HEK293T (cell line): Measurements from ENCODE around the gene INSYN2A.

Source experiments
- ARNT ChIP-seq: fragments of 450-650 bp; IDR thresholded peaks from 2 replicates; pipeline ENCODE4 v1.6.1; 2017; ENCODE audit warnings: mild to moderate bottlenecking
- BHLHE40 ChIP-seq: fragments of 450-650 bp; IDR thresholded peaks from 2 replicates; pipeline ENCODE4 v1.6.1; 2016; ENCODE audit warnings: mild to moderate bottlenecking, moderate library complexity, borderline replicate concordance
- ELF4 ChIP-seq: fragments of 450-650 bp; IDR thresholded peaks from 2 replicates; pipeline ENCODE4 v1.6.1; 2017; ENCODE audit warnings: antibody characterized with exemption
- FOXA1 ChIP-seq: fragments of 450-650 bp; IDR thresholded peaks from 2 replicates; pipeline ENCODE4 v1.6.1; 2016; ENCODE audit warnings: mild to moderate bottlenecking
- FOXK2 ChIP-seq: fragments of 450-650 bp; IDR thresholded peaks from 2 replicates; pipeline ENCODE4 v1.6.1; 2016; ENCODE audit warnings: mild to moderate bottlenecking
- FOXM1 ChIP-seq: fragments of 450-650 bp; IDR thresholded peaks from 2 replicates; pipeline ENCODE4 v1.6.1; 2017; ENCODE audit warnings: mild to moderate bottlenecking, borderline replicate concordance
- HDGF ChIP-seq: fragments of 450-650 bp; IDR thresholded peaks from 2 replicates; pipeline ENCODE4 v1.6.1; 2017; ENCODE audit warnings: antibody characterized with exemption, borderline replicate concordance
- L3MBTL2 ChIP-seq: fragments of 450-650 bp; conservative IDR thresholded peaks from 2 replicates; pipeline ENCODE4 v1.6.1; 2016; ENCODE audit warnings: mild to moderate bottlenecking
- LEF1 ChIP-seq: fragments of 450-650 bp; IDR thresholded peaks from 2 replicates; pipeline ENCODE4 v1.6.1; 2017; ENCODE audit warnings: mild to moderate bottlenecking, borderline replicate concordance
- NFRKB ChIP-seq: fragments of 450-650 bp; IDR thresholded peaks from 2 replicates; pipeline ENCODE4 v1.6.1; 2016; ENCODE audit warnings: mild to moderate bottlenecking, moderate library complexity
- SP1 ChIP-seq: fragments of 450-650 bp; IDR thresholded peaks from 2 replicates; pipeline ENCODE4 v1.6.1; 2017
- SUZ12 ChIP-seq: fragments of 450-650 bp; IDR thresholded peaks from 2 replicates; pipeline ENCODE4 v1.6.1; 2016; ENCODE audit warnings: mild to moderate bottlenecking
- TARDBP ChIP-seq: fragments of 450-650 bp; IDR thresholded peaks from 2 replicates; pipeline ENCODE4 v1.6.1; 2016
- TF ChIP-seq, protein P1 (sequence below): fragments of 450-650 bp; IDR thresholded peaks from 2 replicates; pipeline ENCODE4 v1.6.1; 2016

DNA sequence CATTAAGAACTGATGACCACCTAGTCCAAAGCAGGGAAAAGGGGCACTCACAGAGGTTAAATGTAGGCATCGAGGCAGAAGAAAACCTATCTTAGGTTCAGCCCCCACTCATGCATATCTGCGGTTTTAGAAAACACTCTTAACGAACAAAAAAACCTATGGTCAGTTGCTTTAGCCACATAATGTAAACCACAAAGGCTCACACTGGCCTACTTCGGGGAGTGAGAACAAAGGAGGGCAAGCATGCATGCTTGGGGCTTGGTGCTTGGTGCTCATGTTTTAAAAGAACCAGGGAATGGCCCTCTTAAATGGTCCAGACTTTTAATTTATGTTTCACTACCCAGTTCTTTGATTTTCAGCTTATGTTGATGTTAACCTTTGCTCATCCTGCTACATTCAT lies 14.2 kb downstream of the INSYN2A start:
- no peak for TF ChIP-seq SP1
- TF ChIP-seq TARDBP = no peak
- TF ChIP-seq SUZ12 = no peak
- no peak for TF ChIP-seq LEF1
- TF ChIP-seq NFRKB = no peak
- no peak for TF ChIP-seq FOXA1
- TF ChIP-seq BHLHE40 = no peak
- TF ChIP-seq FOXM1 = no peak
- no peak for TF ChIP-seq FOXK2
- TF ChIP-seq ARNT = no peak
- TF ChIP-seq, protein P1, sequence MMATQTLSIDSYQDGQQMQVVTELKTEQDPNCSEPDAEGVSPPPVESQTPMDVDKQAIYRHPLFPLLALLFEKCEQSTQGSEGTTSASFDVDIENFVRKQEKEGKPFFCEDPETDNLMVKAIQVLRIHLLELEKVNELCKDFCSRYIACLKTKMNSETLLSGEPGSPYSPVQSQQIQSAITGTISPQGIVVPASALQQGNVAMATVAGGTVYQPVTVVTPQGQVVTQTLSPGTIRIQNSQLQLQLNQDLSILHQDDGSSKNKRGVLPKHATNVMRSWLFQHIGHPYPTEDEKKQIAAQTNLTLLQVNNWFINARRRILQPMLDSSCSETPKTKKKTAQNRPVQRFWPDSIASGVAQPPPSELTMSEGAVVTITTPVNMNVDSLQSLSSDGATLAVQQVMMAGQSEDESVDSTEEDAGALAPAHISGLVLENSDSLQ = no peak
- no peak for TF ChIP-seq L3MBTL2
- TF ChIP-seq HDGF = no peak
- no peak for TF ChIP-seq ELF4
